ENCODE measurements around the gene GIPC2. TPM values are rescaled to one million over a fixed set of nuclear protein-coding genes. Genes with fewer than 3 reads are reported as not detected.
"Not testable (repeated sequence)": the region's sequence is repeated elsewhere in the genome, so short reads cannot be mapped to it uniquely, and the experiment has no call there.

The GIPC2 gene
- polyA plus RNA-seq, 1 donor from 2014 or later = not detected

DNA sequence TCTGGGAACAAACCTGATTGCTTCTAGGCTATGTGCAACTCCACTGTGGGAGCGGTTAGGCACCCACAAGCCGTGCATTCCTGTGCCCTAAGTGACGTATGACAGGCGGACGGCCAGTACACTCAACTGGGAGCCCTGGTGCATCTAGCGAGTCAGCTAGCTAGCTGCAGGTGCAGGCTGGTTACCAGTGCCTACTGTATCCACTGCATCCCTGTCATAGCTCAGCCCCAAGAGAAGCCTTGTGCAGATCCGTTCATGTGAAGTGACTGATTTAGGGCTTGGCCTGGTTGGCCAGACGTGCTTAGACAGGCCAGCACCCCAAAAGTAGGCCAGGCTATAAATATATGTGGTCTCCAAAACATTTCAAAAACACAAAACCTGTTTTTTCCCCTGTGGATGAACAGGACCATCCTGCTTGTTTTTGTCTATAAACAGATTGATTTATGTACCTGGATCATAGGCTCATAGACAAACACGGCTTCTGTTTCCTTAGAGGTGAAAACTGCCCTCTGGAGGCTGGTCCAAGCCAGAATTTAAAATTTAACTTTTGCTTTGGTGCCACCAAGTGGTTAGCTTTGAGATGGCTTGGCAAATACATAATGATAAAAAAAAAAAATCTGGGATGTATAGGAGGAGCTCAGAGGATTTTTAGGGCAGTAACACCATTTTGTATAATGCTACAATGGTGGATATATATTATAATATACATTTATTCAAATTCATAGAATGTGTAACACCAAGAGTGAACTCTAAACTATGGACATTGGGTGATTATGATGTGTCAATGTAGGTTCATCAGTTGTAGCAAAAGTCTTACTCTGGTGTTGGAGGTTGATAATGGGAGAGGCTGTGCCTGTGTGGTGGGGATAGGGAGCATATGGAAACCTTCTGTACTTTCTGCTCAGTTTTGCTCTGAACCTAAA lies 68.5 kb downstream of the GIPC2 start:
- Mint-ChIP-seq H3K27ac (no peak overlapping the region), H3K9me3 (no peaks in the 10 kb centered on the region), H3K27me3 (peaks cover 1% of the 10 kb centered on the region), H3K36me3 (no peaks in the 10 kb centered on the region), H3K4me3 (no peak overlapping the region), H3K4me1 (no peaks in the 10 kb centered on the region)

DNA sequence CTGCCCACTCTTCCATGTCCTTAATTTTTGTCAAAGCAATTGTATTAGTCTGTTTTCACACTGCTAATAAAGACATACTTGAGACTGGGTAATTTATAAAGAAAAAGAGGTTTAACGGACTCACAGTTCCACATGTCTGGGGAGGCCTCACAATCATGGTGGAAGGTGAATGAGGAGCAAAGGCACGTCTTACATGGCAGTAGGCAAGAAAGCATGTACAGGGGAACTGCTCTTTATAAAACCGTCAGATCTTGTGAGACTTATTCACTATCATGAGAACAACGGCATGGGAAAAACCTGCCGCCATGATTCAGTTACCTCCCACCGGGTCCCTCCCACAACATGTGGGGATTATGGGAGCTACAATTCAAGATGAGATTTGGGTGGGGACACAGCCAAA lies 74.7 kb downstream of the GIPC2 start:
- not testable (repeated sequence) for H3K27me3 Mint-ChIP-seq, H3K4me3 Mint-ChIP-seq, H3K27ac Mint-ChIP-seq, H3K9me3 Mint-ChIP-seq, H3K36me3 Mint-ChIP-seq, H3K4me1 Mint-ChIP-seq

DNA sequence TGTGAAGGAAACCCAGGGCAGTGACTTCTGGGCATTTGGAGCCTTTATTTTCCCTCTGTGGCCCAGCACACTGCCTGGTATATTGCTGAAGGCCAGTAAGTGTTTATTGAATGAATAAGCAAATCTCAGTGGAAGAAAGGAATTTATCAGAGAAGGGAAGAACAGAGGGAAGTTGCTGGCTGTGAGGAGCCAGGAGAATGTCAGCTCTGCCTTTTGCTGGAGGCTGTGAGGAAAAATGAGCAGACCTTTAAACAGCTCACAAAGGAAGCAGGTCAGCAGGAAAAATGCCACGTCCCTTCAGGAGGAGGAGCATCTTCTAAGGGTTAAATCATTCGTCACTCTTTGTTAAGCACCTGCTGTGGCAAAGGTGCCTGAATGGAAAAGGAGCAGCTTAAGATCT lies 75.9 kb downstream of the GIPC2 start:
- H3K36me3 Mint-ChIP-seq = no peaks in the 10 kb centered on the region
- no peaks in the 10 kb centered on the region for H3K27me3 Mint-ChIP-seq
- H3K9me3 Mint-ChIP-seq = no peaks in the 10 kb centered on the region
- H3K4me1 Mint-ChIP-seq = no peaks in the 10 kb centered on the region
- no peak overlapping the region for H3K27ac Mint-ChIP-seq
- no peak overlapping the region for H3K4me3 Mint-ChIP-seq

DNA sequence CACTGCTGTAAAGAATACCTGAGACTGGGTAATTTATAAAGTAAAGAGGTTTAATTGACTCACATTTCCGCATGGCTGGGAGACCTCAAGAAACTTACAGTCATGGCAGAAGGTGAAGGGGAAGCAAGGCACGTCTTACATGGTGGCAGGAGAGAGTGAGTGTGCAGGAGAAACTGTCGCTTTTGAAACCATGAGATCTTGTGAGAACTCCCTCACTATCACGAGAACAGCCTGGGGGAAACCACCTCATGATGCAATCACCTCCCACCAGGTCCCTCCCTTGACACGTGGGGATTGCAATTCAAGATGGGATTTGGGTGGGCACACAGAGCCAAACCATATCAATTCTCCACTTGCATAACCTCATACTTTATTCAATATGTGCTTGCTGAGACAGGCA lies 76.6 kb downstream of the GIPC2 start:
- H3K36me3 Mint-ChIP-seq = no peaks in the 10 kb centered on the region
- no peaks in the 10 kb centered on the region for H3K27me3 Mint-ChIP-seq
- H3K4me1 Mint-ChIP-seq = no peaks in the 10 kb centered on the region
- H3K4me3 Mint-ChIP-seq = no peak overlapping the region
- H3K9me3 Mint-ChIP-seq = no peaks in the 10 kb centered on the region
- H3K27ac Mint-ChIP-seq = no peak overlapping the region

DNA sequence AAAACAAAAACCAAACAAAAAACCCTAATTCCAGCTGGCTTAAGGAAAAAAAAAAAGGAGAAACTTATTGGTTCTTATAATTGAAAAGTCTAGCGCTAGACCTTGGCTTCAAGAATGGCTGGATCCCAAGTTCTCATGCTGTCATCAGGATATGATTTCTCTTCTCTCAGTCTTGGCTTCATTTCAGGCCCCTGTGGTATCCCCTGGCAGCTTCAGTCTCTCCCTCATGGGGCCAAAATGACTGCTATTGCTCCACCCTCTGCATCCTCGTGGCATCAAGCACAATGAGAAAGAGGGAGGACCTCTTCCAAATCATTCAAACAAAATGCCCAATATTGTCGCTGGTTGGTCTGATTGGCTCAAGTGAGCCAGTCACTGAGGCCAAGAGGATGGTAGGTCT lies 80.7 kb downstream of the GIPC2 start:
- no peaks in the 10 kb centered on the region for H3K36me3 Mint-ChIP-seq
- no peaks in the 10 kb centered on the region for H3K9me3 Mint-ChIP-seq
- H3K4me3 Mint-ChIP-seq = no peak overlapping the region
- no peaks in the 10 kb centered on the region for H3K27me3 Mint-ChIP-seq
- no peak overlapping the region for H3K27ac Mint-ChIP-seq
- H3K4me1 Mint-ChIP-seq = no peaks in the 10 kb centered on the region

DNA sequence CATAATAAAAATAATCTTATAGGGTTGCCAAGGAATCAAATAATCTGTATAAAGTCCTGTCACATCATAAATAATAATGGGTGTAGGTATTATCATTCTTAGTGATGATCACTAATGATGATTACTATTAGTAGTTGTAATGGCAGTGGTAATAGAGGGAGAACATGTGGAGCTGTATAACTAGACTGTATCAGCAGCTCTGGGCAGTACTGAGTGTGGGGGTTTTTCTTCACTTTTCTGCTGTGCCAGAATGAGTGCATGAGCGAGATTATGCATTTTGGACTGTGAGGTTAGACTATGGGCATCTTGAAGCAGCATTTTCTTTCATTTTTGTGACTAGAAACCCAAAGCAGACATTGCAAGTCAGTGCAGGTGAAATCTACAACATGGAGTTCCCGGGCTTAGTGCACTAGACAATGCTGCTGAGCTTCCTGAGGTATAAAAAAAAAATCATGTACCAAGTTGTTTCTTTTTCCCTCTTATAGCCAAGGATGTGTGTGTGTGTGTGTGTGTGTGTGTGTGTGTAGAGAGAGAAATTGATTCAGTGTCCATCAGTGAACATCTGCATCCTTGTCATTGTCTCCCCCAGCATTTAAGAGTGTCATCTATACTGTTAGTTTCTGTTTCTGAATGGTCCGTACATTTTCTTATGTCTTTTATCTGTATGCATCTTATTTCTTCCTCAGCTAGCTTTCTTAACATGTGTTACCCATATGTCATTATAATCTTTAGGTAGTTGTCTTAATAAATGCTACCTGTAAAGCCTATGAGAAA lies 86.6 kb downstream of the GIPC2 start:
- H3K27ac Mint-ChIP-seq = no peak overlapping the region
- H3K9me3 Mint-ChIP-seq = no peaks in the 10 kb centered on the region
- H3K4me3 Mint-ChIP-seq = no peak overlapping the region
- no peaks in the 10 kb centered on the region for H3K4me1 Mint-ChIP-seq
- H3K36me3 Mint-ChIP-seq = no peaks in the 10 kb centered on the region
- no peaks in the 10 kb centered on the region for H3K27me3 Mint-ChIP-seq

DNA sequence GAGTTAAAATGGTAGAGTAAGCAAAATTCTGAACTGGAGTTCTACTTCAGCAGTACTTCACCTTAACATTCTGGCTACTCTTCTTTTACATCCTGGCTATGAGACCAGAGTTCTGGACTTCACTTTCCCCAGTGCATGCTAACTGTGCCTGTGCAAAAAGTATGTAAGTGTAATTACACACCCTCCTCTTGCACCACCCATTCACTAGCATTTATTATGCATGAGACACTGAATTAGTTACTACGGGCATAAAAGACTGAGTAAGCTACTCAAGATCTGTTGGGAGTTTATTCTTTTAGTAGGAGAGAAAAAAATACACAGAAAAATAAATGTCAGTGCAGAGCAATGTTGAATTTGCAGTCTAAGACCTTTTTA lies 87.2 kb downstream of the GIPC2 start:
- Mint-ChIP-seq H3K27ac (no peak overlapping the region), H3K27me3 (no peaks in the 10 kb centered on the region), H3K4me1 (no peaks in the 10 kb centered on the region), H3K36me3 (no peaks in the 10 kb centered on the region), H3K4me3 (no peak overlapping the region), H3K9me3 (no peaks in the 10 kb centered on the region)

DNA sequence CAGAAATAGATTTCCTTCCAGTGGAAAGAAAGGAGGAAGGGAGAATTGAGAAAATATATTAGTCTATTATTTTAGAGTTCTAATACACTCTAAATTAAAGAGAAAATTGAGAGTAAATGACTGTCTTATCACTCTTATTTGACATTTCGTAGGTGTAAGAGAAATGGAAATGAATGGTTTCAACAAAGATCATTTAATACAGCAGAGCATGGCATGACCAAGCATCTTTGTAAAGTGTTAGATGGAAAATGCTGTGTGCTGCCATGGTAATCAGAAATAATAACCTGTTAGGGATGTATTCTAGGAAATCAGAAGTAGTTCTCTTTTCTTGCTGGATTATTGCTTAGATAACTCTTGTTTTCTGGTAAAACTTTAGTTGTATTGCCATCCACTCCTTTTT lies 90.9 kb downstream of the GIPC2 start:
- peaks cover 0 to 4% (median 2%) of the 10 kb centered on the region in 3 donors for H3K4me1 Mint-ChIP-seq
- no peak overlapping the region for H3K4me3 Mint-ChIP-seq
- H3K36me3 Mint-ChIP-seq = no peaks in the 10 kb centered on the region
- H3K9me3 Mint-ChIP-seq = no peaks in the 10 kb centered on the region
- no peak overlapping the region for H3K27ac Mint-ChIP-seq
- H3K27me3 Mint-ChIP-seq = no peaks in the 10 kb centered on the region

DNA sequence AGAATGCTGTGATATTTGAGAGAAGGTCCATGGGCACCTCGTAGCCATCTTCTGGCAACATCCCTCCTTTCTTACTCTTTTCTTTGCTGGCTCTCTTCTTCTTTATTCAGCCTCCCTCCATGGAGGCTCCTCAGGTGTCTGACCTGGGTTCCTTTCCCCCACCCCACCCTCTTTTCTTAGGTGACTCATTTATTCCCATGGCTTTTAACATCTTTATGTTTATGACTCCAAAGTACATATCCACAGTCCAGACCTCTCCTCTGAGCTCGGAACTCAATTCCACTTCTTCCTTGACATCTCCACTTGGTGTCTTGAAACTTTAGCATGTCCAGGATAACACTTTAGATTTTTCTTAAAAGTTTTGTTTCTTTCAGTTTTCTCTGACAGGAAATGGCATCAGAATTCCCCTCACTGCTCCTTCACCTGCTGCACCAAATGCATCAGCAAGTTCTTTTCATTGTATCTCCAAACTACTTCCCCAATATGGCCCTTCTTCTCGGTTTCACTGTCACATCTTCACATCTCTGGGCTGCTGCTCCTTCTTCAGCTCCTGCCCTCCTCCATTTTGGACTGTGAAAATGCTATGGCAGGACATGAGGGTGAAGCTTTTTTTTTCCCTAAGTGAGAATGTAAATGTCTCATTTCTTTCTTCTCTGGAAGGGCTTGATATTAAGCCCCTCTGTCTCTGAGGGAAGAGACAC lies 95.9 kb downstream of the GIPC2 start:
- H3K36me3 Mint-ChIP-seq = no peaks in the 10 kb centered on the region
- peaks cover 2% of the 10 kb centered on the region for H3K27me3 Mint-ChIP-seq
- H3K4me1 Mint-ChIP-seq = peaks cover 7 to 24% (median 22%) of the 10 kb centered on the region in 3 donors
- peak overlapping the region in 1 of 3 donors; percentile 18 for H3K27ac Mint-ChIP-seq
- H3K4me3 Mint-ChIP-seq = peak overlapping the region in 2 of 4 donors; percentile 0 to 63
- no peaks in the 10 kb centered on the region for H3K9me3 Mint-ChIP-seq

DNA sequence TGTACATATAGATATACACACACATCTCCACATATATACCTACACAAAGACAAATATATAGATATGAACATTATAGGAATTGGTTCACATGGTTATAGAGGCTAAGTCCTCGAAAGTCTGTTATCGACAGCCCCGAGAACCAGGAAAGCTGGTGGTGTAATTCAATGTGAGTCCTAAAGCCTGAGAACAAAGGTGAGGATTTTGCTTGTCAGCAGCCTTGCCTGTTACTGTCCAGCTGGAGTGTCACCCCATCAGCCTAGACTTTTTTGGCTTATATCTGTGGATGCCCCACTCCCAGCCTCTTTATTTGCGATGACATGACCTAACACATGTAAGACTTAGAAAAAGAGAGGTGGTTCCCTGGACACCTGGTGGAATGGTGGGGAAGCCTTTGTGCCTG lies 97.0 kb downstream of the GIPC2 start:
- H3K27me3 Mint-ChIP-seq = peaks cover 5% of the 10 kb centered on the region
- H3K36me3 Mint-ChIP-seq = no peaks in the 10 kb centered on the region
- H3K9me3 Mint-ChIP-seq = no peaks in the 10 kb centered on the region
- peak overlapping the region; percentile 9 to 86 (median 84) for H3K27ac Mint-ChIP-seq
- peak overlapping the region; percentile 31 to 88 (median 78) for H3K4me3 Mint-ChIP-seq
- H3K4me1 Mint-ChIP-seq = peaks cover 7 to 24% (median 22%) of the 10 kb centered on the region in 3 donors

DNA sequence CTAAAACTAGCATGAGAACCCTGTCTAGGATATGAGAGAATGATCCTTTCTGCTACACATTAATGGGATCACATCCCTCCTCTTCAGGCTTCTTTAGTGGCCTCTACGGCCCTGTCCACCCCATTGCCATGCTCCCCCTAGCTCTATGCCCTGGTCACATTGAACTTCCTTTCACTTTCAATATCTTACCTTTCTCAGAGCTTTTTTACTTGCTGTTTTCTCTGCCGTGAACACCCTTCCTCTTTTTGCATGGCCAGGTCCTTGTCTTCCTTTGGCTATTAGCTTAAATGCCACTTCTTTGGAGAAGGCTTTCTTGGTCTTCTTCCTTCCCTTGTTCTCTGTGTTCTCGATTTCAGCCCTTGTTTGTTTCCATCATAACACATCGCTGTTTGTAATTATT lies 97.4 kb downstream of the GIPC2 start:
- H3K36me3 Mint-ChIP-seq = no peaks in the 10 kb centered on the region
- H3K27me3 Mint-ChIP-seq = peaks cover 6% of the 10 kb centered on the region
- H3K4me1 Mint-ChIP-seq = peaks cover 7 to 24% (median 22%) of the 10 kb centered on the region in 3 donors
- no peaks in the 10 kb centered on the region for H3K9me3 Mint-ChIP-seq
- H3K27ac Mint-ChIP-seq = peak overlapping the region; percentile 9 to 86 (median 84)
- peak overlapping the region; percentile 31 to 88 (median 78) for H3K4me3 Mint-ChIP-seq

DNA sequence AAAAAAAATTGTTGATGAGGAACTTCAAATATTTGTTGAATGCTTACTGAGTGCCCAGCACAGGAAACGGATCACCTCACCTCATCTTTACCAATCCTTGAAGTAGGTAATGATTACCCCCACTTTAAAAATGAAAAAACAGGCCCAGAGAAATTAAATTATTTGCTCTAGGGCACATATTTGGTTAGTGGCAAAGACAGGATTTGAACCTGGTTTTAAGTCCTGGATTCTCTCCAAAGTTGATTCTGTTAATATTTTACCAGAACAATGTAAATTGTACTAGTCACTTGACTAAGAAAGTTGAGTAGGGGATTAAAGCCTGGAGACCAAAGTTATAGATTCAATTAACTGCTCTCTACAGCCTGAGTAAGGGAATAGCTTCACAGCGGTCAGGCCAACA lies 97.9 kb downstream of the GIPC2 start:
- H3K27me3 Mint-ChIP-seq = peaks cover 8% of the 10 kb centered on the region
- H3K9me3 Mint-ChIP-seq = no peaks in the 10 kb centered on the region
- peak overlapping the region; percentile 9 to 86 (median 84) for H3K27ac Mint-ChIP-seq
- H3K4me3 Mint-ChIP-seq = peak overlapping the region in 3 of 4 donors; percentile 31 to 86 (median 33)
- H3K36me3 Mint-ChIP-seq = no peaks in the 10 kb centered on the region
- peaks cover 7 to 24% (median 22%) of the 10 kb centered on the region in 3 donors for H3K4me1 Mint-ChIP-seq

DNA sequence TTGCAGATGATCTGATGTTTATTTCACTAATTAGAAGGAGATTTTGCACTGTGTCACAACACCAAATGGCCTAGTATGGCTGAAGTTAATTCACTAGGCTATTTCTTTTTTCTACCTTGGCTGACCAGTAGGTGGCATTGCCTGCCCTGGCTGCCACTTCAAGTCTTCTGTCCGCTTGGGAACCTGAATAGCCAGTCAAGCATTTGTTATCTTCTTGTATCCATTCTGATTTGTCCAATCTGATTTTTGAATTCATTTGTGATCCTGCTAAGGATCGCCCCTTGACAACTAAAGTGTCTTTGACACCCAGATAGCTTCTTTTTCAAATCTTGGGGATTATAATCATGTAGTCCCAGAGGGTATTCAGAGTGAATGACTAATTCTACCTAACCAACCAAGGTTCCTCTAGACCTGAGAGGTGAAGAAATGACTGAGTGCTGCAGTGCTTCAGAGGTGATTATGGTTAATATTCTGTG lies 99.4 kb downstream of the GIPC2 start:
- Mint-ChIP-seq H3K9me3 (no peaks in the 10 kb centered on the region), H3K4me3 (peak overlapping the region in 1 of 4 donors; percentile 1), H3K27me3 (peaks cover 12% of the 10 kb centered on the region), H3K27ac (no peak overlapping the region), H3K4me1 (peaks cover 7 to 24% (median 22%) of the 10 kb centered on the region in 3 donors), H3K36me3 (no peaks in the 10 kb centered on the region)

DNA sequence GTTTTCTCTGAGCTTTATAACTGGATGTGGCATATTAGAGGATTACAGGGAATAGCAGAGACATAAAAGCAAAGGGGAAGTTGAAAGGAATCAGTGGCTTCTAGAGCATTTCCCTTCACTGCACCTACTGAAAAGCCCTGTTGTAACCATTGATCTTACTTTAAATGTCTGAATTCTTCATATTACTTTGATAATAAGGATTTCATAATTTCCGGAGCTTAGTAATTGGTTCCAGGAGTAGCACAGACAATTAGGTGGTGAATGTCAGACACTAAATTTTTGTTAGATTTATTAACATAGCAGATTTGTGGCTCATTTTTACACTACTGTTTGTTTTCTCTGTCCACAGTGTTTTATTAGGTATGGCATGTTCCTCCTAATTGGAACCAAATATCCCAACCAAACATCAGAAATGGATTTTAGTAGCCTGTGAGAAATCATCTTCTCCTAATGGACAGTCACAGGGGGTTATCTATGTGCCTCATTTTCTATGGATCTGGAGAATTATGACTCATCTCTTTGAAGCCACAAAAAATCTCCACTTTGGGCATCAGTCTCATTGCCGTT lies 100.5 kb downstream of the GIPC2 start:
- H3K27ac Mint-ChIP-seq = no peak overlapping the region
- H3K27me3 Mint-ChIP-seq = peaks cover 16% of the 10 kb centered on the region
- no peaks in the 10 kb centered on the region for H3K36me3 Mint-ChIP-seq
- peaks cover 7 to 24% (median 22%) of the 10 kb centered on the region in 3 donors for H3K4me1 Mint-ChIP-seq
- H3K9me3 Mint-ChIP-seq = no peaks in the 10 kb centered on the region
- no peak overlapping the region for H3K4me3 Mint-ChIP-seq

DNA sequence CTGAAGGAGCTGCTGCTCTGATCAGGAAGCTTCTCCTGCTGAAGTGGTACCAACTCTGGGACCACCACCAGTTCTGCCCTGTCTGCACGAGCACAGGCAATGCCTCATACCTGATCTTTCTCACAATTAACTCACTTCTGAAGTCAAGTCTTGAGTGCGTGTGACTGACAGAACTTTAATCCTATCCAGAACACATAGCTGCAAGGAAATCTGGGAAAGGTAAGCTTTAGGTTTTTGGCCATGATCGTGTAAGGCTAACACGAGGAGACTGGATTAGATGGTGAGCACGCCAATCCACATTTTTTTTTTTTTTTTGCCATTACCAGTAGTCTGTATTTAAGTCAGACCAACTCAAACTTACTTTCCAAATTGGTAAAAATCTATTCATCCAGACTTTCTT lies 101.3 kb downstream of the GIPC2 start:
- Mint-ChIP-seq H3K4me3 (no peak overlapping the region), H3K4me1 (peaks cover 7 to 17% (median 17%) of the 10 kb centered on the region in 3 donors), H3K27me3 (peaks cover 16% of the 10 kb centered on the region), H3K36me3 (no peaks in the 10 kb centered on the region), H3K9me3 (no peaks in the 10 kb centered on the region), H3K27ac (no peak overlapping the region)
